Body of pancreas (tissue), 4 donors: ENCODE data around the gene C1QTNF3. TPM values are rescaled to one million over a fixed set of nuclear protein-coding genes. Genes with fewer than 3 reads are reported as not detected.

Source experiments
- ATAC-seq: fragments of 150-250 bp; one replicate; pipeline ENCODE4 v1.9.1; 2016
- DNase-seq, 4 donors: peaks; one replicate each; pipeline ENCODE4 v3.0.0-alpha.2; 2019
- H3K27ac ChIP-seq, 4 donors: fragments of 200-600 bp; sonication (generic); 1 replicate in 3 of 4; 2 replicates in 1 of 4; pipeline versions ENCODE4 v1.5.1 to v1.6.1; 2016 to 2019; ENCODE audit warnings: mild to moderate bottlenecking in 1 of 4, mixed read lengths in 1 of 4, moderate library complexity in 1 of 4
- H3K27me3 ChIP-seq, 2 donors: fragments of 200-600 bp; sonication (generic); one replicate each; pipeline ENCODE4 v1.6.0; 2016; ENCODE audit warnings: mild to moderate bottlenecking in 1 of 2
- H3K36me3 ChIP-seq, 2 donors: fragments of 200-600 bp; sonication (generic); replicated peaks in 1 of 2; 2 replicates each; pipeline ENCODE4 v1.5.1; 2016; ENCODE audit warnings: low read depth in 2 of 2; ENCODE audit not compliant: insufficient read depth in 1 of 2
- H3K4me1 ChIP-seq: fragments of 200-600 bp; sonication (generic); one replicate; pipeline ENCODE4 v1.6.0; 2016
- H3K4me3 ChIP-seq, 2 donors: fragments of 200-600 bp; sonication (generic); 1 replicate in 1 of 2; 2 replicates in 1 of 2; pipeline ENCODE4 v1.5.1; 2016 to 2019
- H3K9me3 ChIP-seq, 3 donors: fragments of 200-600 bp; sonication (generic); 1 replicate in 2 of 3; 2 replicates in 1 of 3; pipeline ENCODE4 v1.5.1; 2016
- POLR2A ChIP-seq, 3 donors: fragments of 450-650 bp; IDR thresholded peaks; one replicate each; pipeline ENCODE4 v1.6.1; 2016; ENCODE audit warnings: antibody characterized with exemption in 3 of 3, mild to moderate bottlenecking in 2 of 3
- WGBS, 2 donors: methylation state at CpG; one replicate each; pipeline ENCODE4 v1.1.5; 2017; 5-methylcytosine and 5-hydroxymethylcytosine counted together
- intact Hi-C: fragments of 100-400 bp; cut with DNase I; formaldehyde crosslinking; loops from one replicate; pipeline ENCODE4 v1.15.1; 2023
- total RNA-seq, 2 donors: library from RNA; depleted of rRNA; stranded (reverse); fragments of >200 nt; gene quantifications; one replicate each; pipeline ENCODE4 v1.1.0, GENCODE V29; 2016
- TF ChIP-seq, protein P1 (sequence below), 7 experiments: fragments of 450-650 bp in 4 of 7; fragments of 200-600 bp in 3 of 7; sonication (generic) in 3 of 7; IDR thresholded peaks; one replicate each; pipeline ENCODE4 v1.5.1; 2016 to 2019; ENCODE audit warnings: antibody characterized with exemption in 7 of 7

C1QTNF3 gene
- total RNA-seq, 2 donors from 2014 or later = 0.99 to 8.3 TPM

DNA sequence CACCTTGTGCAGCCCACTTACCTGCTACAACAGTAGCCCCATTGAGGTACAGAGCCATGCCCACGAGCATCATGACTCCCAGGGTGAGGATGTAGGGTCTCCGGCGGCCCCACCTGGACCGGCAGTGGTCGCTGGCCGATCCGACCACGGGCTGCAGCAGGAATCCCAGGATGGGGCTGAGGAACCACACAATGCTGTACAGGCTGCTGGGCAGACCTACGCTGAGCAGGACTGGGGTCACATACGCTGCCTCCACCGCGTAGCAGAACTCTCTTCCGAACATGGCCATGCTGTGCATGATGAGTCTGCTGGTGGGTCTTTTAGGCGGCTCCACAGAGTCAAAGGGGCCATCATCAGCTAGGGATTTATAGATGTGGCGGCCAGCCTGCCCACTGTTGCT, 58.8 kb downstream of the C1QTNF3 start:
- TF ChIP-seq POLR2A (IDR thresholded peaks at IDR 0.05) = no peak
- TF ChIP-seq, protein P1, sequence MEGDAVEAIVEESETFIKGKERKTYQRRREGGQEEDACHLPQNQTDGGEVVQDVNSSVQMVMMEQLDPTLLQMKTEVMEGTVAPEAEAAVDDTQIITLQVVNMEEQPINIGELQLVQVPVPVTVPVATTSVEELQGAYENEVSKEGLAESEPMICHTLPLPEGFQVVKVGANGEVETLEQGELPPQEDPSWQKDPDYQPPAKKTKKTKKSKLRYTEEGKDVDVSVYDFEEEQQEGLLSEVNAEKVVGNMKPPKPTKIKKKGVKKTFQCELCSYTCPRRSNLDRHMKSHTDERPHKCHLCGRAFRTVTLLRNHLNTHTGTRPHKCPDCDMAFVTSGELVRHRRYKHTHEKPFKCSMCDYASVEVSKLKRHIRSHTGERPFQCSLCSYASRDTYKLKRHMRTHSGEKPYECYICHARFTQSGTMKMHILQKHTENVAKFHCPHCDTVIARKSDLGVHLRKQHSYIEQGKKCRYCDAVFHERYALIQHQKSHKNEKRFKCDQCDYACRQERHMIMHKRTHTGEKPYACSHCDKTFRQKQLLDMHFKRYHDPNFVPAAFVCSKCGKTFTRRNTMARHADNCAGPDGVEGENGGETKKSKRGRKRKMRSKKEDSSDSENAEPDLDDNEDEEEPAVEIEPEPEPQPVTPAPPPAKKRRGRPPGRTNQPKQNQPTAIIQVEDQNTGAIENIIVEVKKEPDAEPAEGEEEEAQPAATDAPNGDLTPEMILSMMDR (IDR thresholded peaks at IDR 0.05) = no peak
- ATAC-seq (no peak), DNase-seq (no peak)
- Histone ChIP-seq H3K9me3 (no peaks in the 10 kb centered on the region), H3K36me3 (peaks cover 0 to 7% of the 10 kb centered on the region in 2 donors), H3K27me3 (no peaks in the 10 kb centered on the region), H3K4me3 (no peak overlapping the region), H3K27ac (no peak overlapping the region), H3K4me1 (peaks cover 17% of the 10 kb centered on the region)
- WGBS, 2 donors = 94 to 96% methylated on average over 12 to 15 of the region's 15 CpGs
- intact Hi-C loops = no loop called here

DNA sequence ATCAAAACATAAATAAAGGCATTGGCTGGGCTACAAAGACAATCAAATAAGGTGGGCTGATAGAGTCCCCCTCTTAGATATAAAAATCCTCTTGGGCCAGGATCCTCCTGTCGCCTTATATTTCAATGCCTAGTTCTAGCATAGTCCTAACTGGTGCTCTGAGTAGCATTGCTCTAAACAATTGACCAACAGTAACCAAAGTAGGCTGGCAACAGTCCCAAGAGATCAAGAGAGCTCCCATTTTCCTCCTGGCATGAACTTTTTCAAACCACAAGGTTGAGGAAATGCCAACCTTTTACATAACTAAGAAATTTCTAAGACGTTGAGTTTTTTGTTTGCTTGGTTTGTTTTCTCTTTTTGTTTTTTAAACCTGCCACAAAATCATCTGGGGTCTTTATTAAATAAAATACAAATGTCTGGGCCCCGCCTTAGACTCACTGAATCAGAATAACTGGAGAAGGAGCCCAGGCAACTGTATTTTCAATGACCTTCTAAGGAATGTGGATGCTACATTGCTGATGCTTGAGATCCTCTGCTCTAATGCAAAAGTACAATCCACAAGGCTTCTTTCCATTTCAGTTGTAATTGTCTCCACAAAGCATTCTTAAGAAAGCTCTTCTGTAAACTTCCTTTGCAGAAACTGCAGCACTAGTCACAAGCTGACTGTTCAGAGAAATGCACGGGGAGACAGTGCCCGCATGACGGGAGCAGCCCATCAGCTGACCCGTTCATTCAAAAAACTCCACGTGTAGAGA, 61.4 kb downstream of the C1QTNF3 start:
- Histone ChIP-seq H3K36me3 (no peaks in the 10 kb centered on the region), H3K4me1 (peaks cover 17% of the 10 kb centered on the region), H3K27me3 (no peaks in the 10 kb centered on the region), H3K27ac (no peak overlapping the region), H3K9me3 (no peaks in the 10 kb centered on the region), H3K4me3 (no peak overlapping the region)
- DNase-seq = no peak
- no peak for TF ChIP-seq POLR2A (IDR thresholded peaks at IDR 0.05)
- TF ChIP-seq, protein P1 (IDR thresholded peaks at IDR 0.05) = no peak
- 83 to 87% methylated on average over 8 of the region's 8 CpGs for WGBS, 2 donors
- intact Hi-C loops = no loop called here
- ATAC-seq = no peak

DNA sequence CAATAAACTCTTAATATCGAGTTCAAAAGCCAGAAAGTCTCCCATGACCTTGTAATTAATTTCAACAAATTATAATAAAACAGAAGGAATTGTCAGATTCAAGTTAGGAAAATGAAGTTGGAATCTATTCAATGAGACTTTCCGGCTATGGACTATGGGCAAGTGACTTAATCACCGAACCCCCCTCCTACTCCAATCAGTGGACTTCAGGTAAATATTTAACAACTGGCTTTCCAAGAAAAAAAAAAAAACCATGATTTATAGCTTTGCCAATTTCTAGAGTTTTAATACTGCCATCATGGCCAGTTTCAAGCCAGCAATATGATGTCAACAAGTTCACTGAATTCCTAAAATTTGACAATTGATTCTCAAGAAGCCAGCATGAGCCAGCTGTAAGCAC, 63.0 kb downstream of the C1QTNF3 start:
- peaks cover 17% of the 10 kb centered on the region for H3K4me1 ChIP-seq
- no peak overlapping the region for H3K4me3 ChIP-seq
- ATAC-seq (peak; percentile 40), DNase-seq (no peak)
- TF ChIP-seq, protein P1 (IDR thresholded peaks at IDR 0.05) = no peak
- no peak for TF ChIP-seq POLR2A (IDR thresholded peaks at IDR 0.05)
- intact Hi-C loops = no loop called here
- H3K27me3 ChIP-seq = no peaks in the 10 kb centered on the region
- no peak overlapping the region for H3K27ac ChIP-seq
- 19 to 27% methylated on average over 3 of the region's 3 CpGs for WGBS, 2 donors
- no peaks in the 10 kb centered on the region for H3K9me3 ChIP-seq
- no peaks in the 10 kb centered on the region for H3K36me3 ChIP-seq

DNA sequence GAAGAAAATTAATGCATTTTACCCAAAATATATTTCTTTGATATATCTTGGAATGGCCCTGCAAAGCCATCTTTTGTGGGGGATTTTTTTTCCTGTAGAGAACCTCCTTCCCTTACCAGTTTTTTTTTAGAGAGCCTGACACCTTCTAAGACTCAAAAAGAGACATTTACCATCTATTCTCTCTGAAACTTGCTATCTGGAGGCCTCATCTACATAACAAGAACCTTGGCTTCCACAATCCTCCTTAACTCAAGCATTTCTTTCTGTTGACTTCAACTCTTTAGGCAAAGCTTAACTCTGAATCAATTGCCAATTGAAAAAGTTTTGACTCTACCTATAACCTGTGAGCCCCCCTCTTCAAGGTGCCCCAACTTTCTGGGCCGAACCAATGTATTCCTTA, 64.7 kb downstream of the C1QTNF3 start:
- H3K27ac ChIP-seq = no peak overlapping the region
- H3K9me3 ChIP-seq = no peaks in the 10 kb centered on the region
- no peak overlapping the region for H3K4me3 ChIP-seq
- H3K27me3 ChIP-seq = no peaks in the 10 kb centered on the region
- peaks cover 14% of the 10 kb centered on the region for H3K4me1 ChIP-seq
- intact Hi-C loops = no loop called here
- no peak for ATAC-seq
- H3K36me3 ChIP-seq = no peaks in the 10 kb centered on the region
- 90 to 91% methylated on average over 1 of the region's 1 CpG for WGBS, 2 donors
- no peak for TF ChIP-seq POLR2A (IDR thresholded peaks at IDR 0.05)
- TF ChIP-seq, protein P1 (IDR thresholded peaks at IDR 0.05) = no peak
- no peak for DNase-seq

GRCh38 chr5:33976307-33976706, 66.7 kb downstream of the C1QTNF3 start:
- 75 to 85% methylated on average over 1 of the region's 1 CpG for WGBS, 2 donors
- Histone ChIP-seq H3K4me3 (no peak overlapping the region), H3K36me3 (no peaks in the 10 kb centered on the region), H3K9me3 (no peaks in the 10 kb centered on the region), H3K27me3 (no peaks in the 10 kb centered on the region), H3K4me1 (peaks cover 9% of the 10 kb centered on the region), H3K27ac (no peak overlapping the region)
- TF ChIP-seq POLR2A (IDR thresholded peaks at IDR 0.05) = no peak
- TF ChIP-seq, protein P1 (IDR thresholded peaks at IDR 0.05) = no peak
- DNase-seq = no peak
- no peak for ATAC-seq
- intact Hi-C loops = no loop called here
